H1 (cell line): ENCODE results near the gene SIGLEC15. TPM values are rescaled to one million over a fixed set of nuclear protein-coding genes. Genes with fewer than 3 reads are reported as not detected.

Experiments
- CREB1 ChIP-seq: IDR thresholded peaks from 2 replicates; pipeline ENCODE4 v1.6.1; 2012; ENCODE audit warnings: inconsistent platforms
- EZH2 ChIP-seq: fragments of 200-600 bp; sonication (generic); IDR thresholded peaks from 2 replicates; pipeline ENCODE4 v1.7.1; 2012; ENCODE audit warnings: low read depth, mild to moderate bottlenecking, moderate library complexity, low read length, inconsistent platforms; ENCODE audit not compliant: severe bottlenecking
- KDM1A ChIP-seq: fragments of 200-600, 300-600 bp; sonication (generic); IDR thresholded peaks from 2 replicates; pipeline ENCODE4 v1.7.1; 2016; ENCODE audit warnings: mild to moderate bottlenecking, low read length, borderline replicate concordance
- RXRA ChIP-seq: IDR thresholded peaks from 2 replicates; pipeline ENCODE4 v1.6.1; 2011; ENCODE audit warnings: low read depth, mild to moderate bottlenecking, low read length, moderate library complexity; ENCODE audit not compliant: insufficient read depth
- SP2 ChIP-seq: IDR thresholded peaks from 2 replicates; pipeline ENCODE4 v1.6.1; 2012; ENCODE audit warnings: mild to moderate bottlenecking, low read length, inconsistent platforms
- TAF7 ChIP-seq: optimal IDR thresholded peaks from 2 replicates; pipeline ENCODE3; 2011; ENCODE audit warnings: low read depth, mild to moderate bottlenecking, inconsistent platforms, low read length, moderate library complexity, borderline replicate concordance
- TBP ChIP-seq: IDR thresholded peaks from 2 replicates; pipeline ENCODE4 v1.6.1; 2011; ENCODE audit warnings: low read depth, low read length, improper control_type of control experiment
- polyA plus RNA-seq, 7 experiments: library from polyadenylated mRNA; depleted of rRNA in 3 of 7; stranded (reverse) in 5 of 7; unstranded in 2 of 7; fragments of >200 nt in 5 of 7; fragments of 200-250 nt in 2 of 7; gene quantifications; 1 replicate in 5 of 7; 2 replicates in 1 of 7; 4 replicates in 1 of 7; pipeline versions ENCODE4 v1.2.1 to v1.2.3, GENCODE V29; 2011 to 2013; ENCODE audit warnings: missing spikeins in 2 of 7, mixed read lengths in 2 of 7
- total RNA-seq: library from RNA; stranded (reverse); fragmentation: NEBNext Ultra II Directional; extraction: Animal tissue kit (Norgen Biotek cat#: 25700); gene quantifications from 2 replicates; pipeline ENCODE4 v1.2.1, GENCODE V29; 2021
- TF ChIP-seq, protein P1 (sequence below): IDR thresholded peaks from 2 replicates; pipeline ENCODE4 v1.6.1; 2011; ENCODE audit warnings: low read depth, mild to moderate bottlenecking, low read length; ENCODE audit not compliant: insufficient read depth

Gene SIGLEC15
- total and polyA plus RNA-seq, 2 of the 8 experiments (the other 6 are each of a cell fraction or from before 2014, with no cell fraction given): 0.20 to 0.37 TPM

DNA sequence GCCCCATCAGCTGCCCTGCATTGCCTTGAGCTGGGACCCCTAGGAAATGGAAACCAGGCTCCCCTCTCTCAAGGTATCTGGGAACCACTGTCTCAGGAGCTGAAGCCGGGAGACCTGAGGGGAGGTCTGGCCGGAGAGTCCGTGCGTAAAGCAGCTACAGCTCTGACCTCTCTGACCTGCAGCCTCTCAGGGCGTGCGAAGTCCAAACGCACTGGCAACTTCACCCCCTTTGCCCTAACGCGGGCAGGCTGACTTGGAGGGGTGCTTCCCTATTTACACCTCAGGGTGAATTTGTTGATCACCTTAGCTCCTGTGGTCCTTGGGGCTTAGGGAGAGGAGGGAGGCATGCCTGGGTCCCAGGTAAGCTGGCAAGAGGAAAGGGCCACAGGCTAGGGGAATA lies 17.5 kb downstream of the SIGLEC15 start (continued):
- TF ChIP-seq KDM1A (no peak), TBP (no peak), EZH2 (no peak), CREB1 (no peak), SP2 (no peak), RXRA (no peak), TAF7 (no peak)
- TF ChIP-seq, protein P1, sequence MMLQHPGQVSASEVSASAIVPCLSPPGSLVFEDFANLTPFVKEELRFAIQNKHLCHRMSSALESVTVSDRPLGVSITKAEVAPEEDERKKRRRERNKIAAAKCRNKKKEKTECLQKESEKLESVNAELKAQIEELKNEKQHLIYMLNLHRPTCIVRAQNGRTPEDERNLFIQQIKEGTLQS: no peak
